B cell (primary cell): Measurements from ENCODE around the gene IRS1. TPM values are rescaled to one million over a fixed set of nuclear protein-coding genes. Genes with fewer than 3 reads are reported as not detected.

ENCODE experiments used
- ATAC-seq: fragments of 200-7000 bp; cut with Tn5 transposase; one replicate; pipeline ENCODE4 v1.10.0; 2021; ENCODE audit warnings: low read depth, mild to moderate bottlenecking, moderate number of reproducible peaks, moderate library complexity
- CTCF ChIA-PET: fragments of 350-600 bp; sonication (Branson Sonifier 250); formaldehyde crosslinking; loops from one replicate; lab custom pipeline; 2021; ENCODE audit warnings: antibody characterized with exemption, inconsistent platforms; lab: Charles Lee
- POLR2A ChIA-PET: fragments of 350-600 bp; sonication (Branson Sonifier 250); formaldehyde crosslinking; loops from one replicate; lab custom pipeline; 2021; ENCODE audit warnings: antibody characterized with exemption; lab: Charles Lee
- DNase-seq: peaks from one replicate; pipeline ENCODE4 v3.0.0; 2013
- H2AFZ ChIP-seq: 2 replicates; pipeline ENCODE4 v1.6.1; 2012; ENCODE audit warnings: mild to moderate bottlenecking, low read depth, low read length; ENCODE audit not compliant: insufficient read depth, poor library complexity, severe bottlenecking
- H3K27ac ChIP-seq, 2 donors: 1 replicate in 1 of 2; 2 replicates in 1 of 2; pipeline ENCODE4 v1.5.1; 2012 to 2013; ENCODE audit warnings: low read length in 2 of 2, mild to moderate bottlenecking in 2 of 2, moderate library complexity in 1 of 2
- H3K27me3 ChIP-seq, 4 experiments: fragments of 200-600 bp in 1 of 4; sonication (generic) in 1 of 4; replicated peaks in 1 of 4; 1 replicate in 2 of 4; 2 replicates in 2 of 4; pipeline versions ENCODE4 v1.6.1 to v1.7.0; 2013 to 2016; ENCODE audit warnings: low read length in 3 of 4, mild to moderate bottlenecking in 2 of 4, mixed read lengths in 1 of 4, moderate library complexity in 1 of 4; ENCODE audit not compliant: insufficient read depth in 4 of 4, control insufficient read depth in 3 of 4; ENCODE audit errors: control extremely low read depth in 1 of 4
- H3K36me3 ChIP-seq, 2 experiments: replicated peaks in 1 of 2; 1 replicate in 1 of 2; 2 replicates in 1 of 2; pipeline versions ENCODE4 v1.6.1 to v1.7.1; 2013; ENCODE audit warnings: low read length in 1 of 2; ENCODE audit not compliant: insufficient read depth in 2 of 2, control insufficient read depth in 1 of 2; ENCODE audit errors: control extremely low read depth in 1 of 2, extremely low read depth in 1 of 2
- H3K4me1 ChIP-seq, 2 donors: fragments of 200-600 bp in 1 of 2; sonication (generic) in 1 of 2; 1 replicate in 1 of 2; 2 replicates in 1 of 2; pipeline versions ENCODE4 v1.5.1 to v1.6.1; 2013 to 2017; ENCODE audit warnings: low read length in 2 of 2; ENCODE audit not compliant: control insufficient read depth in 2 of 2, insufficient read depth in 2 of 2
- H3K4me2 ChIP-seq: replicated peaks from 2 replicates; pipeline ENCODE3; 2012; ENCODE audit warnings: mild to moderate bottlenecking, low read depth, low read length; ENCODE audit not compliant: poor library complexity, severe bottlenecking
- H3K4me3 ChIP-seq, 5 experiments: fragments of 200-600 bp in 1 of 5; sonication (generic) in 1 of 5; 1 replicate in 3 of 5; 2 replicates in 2 of 5; pipeline versions ENCODE4 v1.5.1 to v1.7.0; 2011 to 2016; ENCODE audit warnings: low read length in 4 of 5, mild to moderate bottlenecking in 4 of 5, low read depth in 2 of 5, control low read depth in 1 of 5, moderate library complexity in 1 of 5; ENCODE audit not compliant: insufficient read depth in 1 of 5; ENCODE audit errors: control extremely low read depth in 1 of 5, extremely low read depth in 1 of 5
- H3K79me2 ChIP-seq: fragments of 200-600 bp; sonication (generic); one replicate; pipeline ENCODE4 v1.6.0; 2016; ENCODE audit warnings: low read length; ENCODE audit not compliant: control insufficient read depth, insufficient read depth
- H3K9ac ChIP-seq: fragments of 200-600 bp; sonication (generic); 2 replicates; pipeline ENCODE4 v1.6.1; 2017; ENCODE audit warnings: mild to moderate bottlenecking, low read length, moderate library complexity
- H3K9me3 ChIP-seq, 3 donors: one replicate each; pipeline versions ENCODE4 v1.6.1 to v1.7.1; 2013; ENCODE audit warnings: low read length in 2 of 3; ENCODE audit not compliant: control insufficient read depth in 2 of 3, insufficient read depth in 1 of 3; ENCODE audit errors: control extremely low read depth in 1 of 3
- H4K20me1 ChIP-seq: 2 replicates; pipeline ENCODE4 v1.6.0; 2012; ENCODE audit warnings: mild to moderate bottlenecking, low read length; ENCODE audit not compliant: insufficient read depth, control insufficient read depth, poor library complexity, severe bottlenecking
- H3K27ac Mint-ChIP-seq: one replicate; pipeline ENCODE4 v1.8.0; 2021; ENCODE audit warnings: mixed read lengths
- H3K27me3 Mint-ChIP-seq: one replicate; pipeline ENCODE4 v1.8.0; 2021; ENCODE audit warnings: mixed read lengths
- H3K4me1 Mint-ChIP-seq: one replicate; pipeline ENCODE4 v1.8.0; 2021; ENCODE audit warnings: mixed read lengths
- H3K4me3 Mint-ChIP-seq: one replicate; pipeline ENCODE4 v1.8.0; 2021; ENCODE audit warnings: mixed read lengths
- H3K9me3 Mint-ChIP-seq: one replicate; pipeline ENCODE4 v1.8.0; 2022; ENCODE audit warnings: mixed read lengths; ENCODE audit not compliant: insufficient read depth
- CTCF ChIP-seq: fragments of 200-600 bp; IDR thresholded peaks from one replicate; pipeline ENCODE4 v1.8.0; 2022; ENCODE audit warnings: antibody characterized with exemption, mild to moderate bottlenecking
- EZH2 ChIP-seq: IDR thresholded peaks from 2 replicates; pipeline ENCODE4 v1.6.1; 2012; ENCODE audit warnings: borderline replicate concordance, low read depth, mild to moderate bottlenecking, moderate library complexity, low read length; ENCODE audit not compliant: insufficient read depth, poor library complexity, severe bottlenecking
- WGBS: methylation state at CpG from one replicate; pipeline ENCODE4 v1.1.5; 2013; ENCODE audit warnings: missing lambda C conversion rate; ENCODE audit not compliant: insufficient coverage; 5-methylcytosine and 5-hydroxymethylcytosine counted together
- intact Hi-C: fragments of 100-400 bp; cut with micrococcal nuclease; formaldehyde crosslinking; loops from one replicate; pipeline ENCODE4 v1.10.0; 2022
- polyA plus RNA-seq: library from polyadenylated mRNA; depleted of rRNA; stranded (reverse); fragments of >200 nt; gene quantifications from 2 replicates; pipeline ENCODE4 v1.2.3, GENCODE V29; 2012
- total RNA-seq, 2 donors: library from RNA; stranded (reverse); fragments of 120-200 nt in 1 of 2; gene quantifications; 1 replicate in 1 of 2; 2 replicates in 1 of 2; pipeline versions ENCODE4 v1.2.3 to v1.2.4, GENCODE V29; 2013 to 2022

IRS1 gene
- total and polyA plus RNA-seq, 2 donors (not counting 1 experiment from before 2014, with no cell fraction given): 3.8 to 11.9 TPM

GRCh38 chr2:226783885-226784284, 15.7 kb downstream of the IRS1 start:
- Histone ChIP-seq H3K27ac (no peak overlapping the region), H3K9ac (no peak overlapping the region), H3K27me3 (no peaks in the 10 kb centered on the region), H3K4me3 (no peak overlapping the region), H3K79me2 (peaks cover 2% of the 10 kb centered on the region), H3K36me3 (no peaks in the 10 kb centered on the region), H3K4me2 (no peak overlapping the region), H3K4me1 (peaks cover 0 to 2% of the 10 kb centered on the region in 2 donors), H2AFZ (no peak overlapping the region), H3K9me3 (peaks cover 0 to 1% (median 0%) of the 10 kb centered on the region in 3 donors), H4K20me1 (no peaks in the 10 kb centered on the region)
- H3K9me3 Mint-ChIP-seq: no peaks in the 10 kb centered on the region
- no peak overlapping the region for H3K4me3 Mint-ChIP-seq
- no peak for DNase-seq
- H3K4me1 Mint-ChIP-seq: peaks cover 2% of the 10 kb centered on the region
- POLR2A ChIA-PET: no interaction called here
- ATAC-seq: no peak
- intact Hi-C loops: no loop called here
- CTCF ChIA-PET: interaction anchor here (0.6 kb wide), 1 partner anchor 14 kb away, joined by 3 read pairs; no protein-coding TSS in a partner anchor
- no peaks in the 10 kb centered on the region for H3K27me3 Mint-ChIP-seq
- no peak for TF ChIP-seq CTCF
- TF ChIP-seq EZH2: no peak
- peak overlapping the region; percentile 7 for H3K27ac Mint-ChIP-seq
- 100% methylated on average over 1 of the region's 2 CpGs for WGBS

- Histone ChIP-seq H3K36me3 (no peaks in the 10 kb centered on the region), H3K79me2 (peaks cover 2% of the 10 kb centered on the region), H3K9ac (no peak overlapping the region), H3K27ac (no peak overlapping the region), H3K4me3 (no peak overlapping the region), H2AFZ (no peak overlapping the region), H3K9me3 (peaks cover 0 to 1% (median 0%) of the 10 kb centered on the region in 3 donors), H4K20me1 (no peaks in the 10 kb centered on the region), H3K27me3 (no peaks in the 10 kb centered on the region), H3K4me2 (no peak overlapping the region), H3K4me1 (peaks cover 4 to 9% of the 10 kb centered on the region in 2 donors)
- CTCF ChIA-PET: no interaction called here
- Mint-ChIP-seq H3K27me3 (no peaks in the 10 kb centered on the region), H3K27ac (no peak overlapping the region), H3K4me1 (peaks cover 11% of the 10 kb centered on the region), H3K4me3 (no peak overlapping the region), H3K9me3 (no peaks in the 10 kb centered on the region)
- intact Hi-C loops: no loop called here
- POLR2A ChIA-PET: no interaction called here
- ATAC-seq: no peak
- no peak for DNase-seq
- no peak for TF ChIP-seq EZH2
- WGBS: 100% methylated on average over 1 of the region's 5 CpGs
These were observed 17.4 kb downstream of the IRS1 start for GRCh38 chr2:226782092-226782713.
